ENCODE measurements around the gene GRIK4.

GRIK4 gene, protein sequence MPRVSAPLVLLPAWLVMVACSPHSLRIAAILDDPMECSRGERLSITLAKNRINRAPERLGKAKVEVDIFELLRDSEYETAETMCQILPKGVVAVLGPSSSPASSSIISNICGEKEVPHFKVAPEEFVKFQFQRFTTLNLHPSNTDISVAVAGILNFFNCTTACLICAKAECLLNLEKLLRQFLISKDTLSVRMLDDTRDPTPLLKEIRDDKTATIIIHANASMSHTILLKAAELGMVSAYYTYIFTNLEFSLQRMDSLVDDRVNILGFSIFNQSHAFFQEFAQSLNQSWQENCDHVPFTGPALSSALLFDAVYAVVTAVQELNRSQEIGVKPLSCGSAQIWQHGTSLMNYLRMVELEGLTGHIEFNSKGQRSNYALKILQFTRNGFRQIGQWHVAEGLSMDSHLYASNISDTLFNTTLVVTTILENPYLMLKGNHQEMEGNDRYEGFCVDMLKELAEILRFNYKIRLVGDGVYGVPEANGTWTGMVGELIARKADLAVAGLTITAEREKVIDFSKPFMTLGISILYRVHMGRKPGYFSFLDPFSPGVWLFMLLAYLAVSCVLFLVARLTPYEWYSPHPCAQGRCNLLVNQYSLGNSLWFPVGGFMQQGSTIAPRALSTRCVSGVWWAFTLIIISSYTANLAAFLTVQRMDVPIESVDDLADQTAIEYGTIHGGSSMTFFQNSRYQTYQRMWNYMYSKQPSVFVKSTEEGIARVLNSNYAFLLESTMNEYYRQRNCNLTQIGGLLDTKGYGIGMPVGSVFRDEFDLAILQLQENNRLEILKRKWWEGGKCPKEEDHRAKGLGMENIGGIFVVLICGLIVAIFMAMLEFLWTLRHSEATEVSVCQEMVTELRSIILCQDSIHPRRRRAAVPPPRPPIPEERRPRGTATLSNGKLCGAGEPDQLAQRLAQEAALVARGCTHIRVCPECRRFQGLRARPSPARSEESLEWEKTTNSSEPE

DNA sequence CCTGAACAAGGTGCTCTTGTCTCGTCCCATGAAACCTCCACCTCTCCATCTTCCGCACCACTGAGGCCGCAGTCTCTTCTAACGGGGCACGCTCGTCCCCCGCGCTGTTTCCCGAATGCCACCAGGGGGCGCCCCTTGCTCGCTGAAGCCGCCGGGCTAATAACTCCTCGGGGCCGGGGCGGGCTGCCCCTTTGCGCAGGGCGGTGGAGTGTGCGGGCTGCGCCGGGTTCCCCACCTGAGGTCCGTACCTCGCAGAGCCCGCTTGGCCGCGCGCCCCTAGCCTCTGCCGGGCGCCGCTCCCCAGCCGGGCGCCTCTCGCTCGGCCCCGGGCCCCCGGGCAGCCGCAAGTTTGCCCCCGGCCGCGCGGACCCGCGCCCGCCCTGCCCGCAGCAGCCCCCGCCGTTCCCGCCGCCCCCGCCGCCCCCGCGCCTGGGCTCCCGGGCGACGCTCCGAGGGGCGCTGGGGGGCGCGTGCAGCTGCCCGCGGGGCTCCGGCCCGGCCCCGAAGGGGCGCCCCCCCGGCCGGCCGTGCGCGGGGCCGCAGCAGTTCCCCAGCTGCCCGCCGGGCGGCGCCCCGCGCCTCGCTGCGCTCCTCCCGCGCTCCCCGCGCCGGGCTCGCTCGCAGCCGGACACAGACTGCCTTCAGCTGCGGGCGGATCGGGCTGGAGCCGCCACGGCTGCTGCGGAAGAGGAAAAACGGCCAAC, at the start of gene GRIK4:
Gene GRIK4 (plus strand): TSS at position 633 of the 704 bp plus-strand sequence. CDS start 148,571 bp downstream, outside the sequence.
- TF ChIP-seq, protein P1, sequence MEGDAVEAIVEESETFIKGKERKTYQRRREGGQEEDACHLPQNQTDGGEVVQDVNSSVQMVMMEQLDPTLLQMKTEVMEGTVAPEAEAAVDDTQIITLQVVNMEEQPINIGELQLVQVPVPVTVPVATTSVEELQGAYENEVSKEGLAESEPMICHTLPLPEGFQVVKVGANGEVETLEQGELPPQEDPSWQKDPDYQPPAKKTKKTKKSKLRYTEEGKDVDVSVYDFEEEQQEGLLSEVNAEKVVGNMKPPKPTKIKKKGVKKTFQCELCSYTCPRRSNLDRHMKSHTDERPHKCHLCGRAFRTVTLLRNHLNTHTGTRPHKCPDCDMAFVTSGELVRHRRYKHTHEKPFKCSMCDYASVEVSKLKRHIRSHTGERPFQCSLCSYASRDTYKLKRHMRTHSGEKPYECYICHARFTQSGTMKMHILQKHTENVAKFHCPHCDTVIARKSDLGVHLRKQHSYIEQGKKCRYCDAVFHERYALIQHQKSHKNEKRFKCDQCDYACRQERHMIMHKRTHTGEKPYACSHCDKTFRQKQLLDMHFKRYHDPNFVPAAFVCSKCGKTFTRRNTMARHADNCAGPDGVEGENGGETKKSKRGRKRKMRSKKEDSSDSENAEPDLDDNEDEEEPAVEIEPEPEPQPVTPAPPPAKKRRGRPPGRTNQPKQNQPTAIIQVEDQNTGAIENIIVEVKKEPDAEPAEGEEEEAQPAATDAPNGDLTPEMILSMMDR (conservative IDR thresholded peaks at IDR 0.05; ENCODE audit: low read depth, low read length) = peak; percentile 89
- H3K4me3 ChIP-seq (ENCODE audit: low read depth, low read length) = peak within 1 kb of the TSS; percentile 50
- DNase-seq (ENCODE audit: low read depth) = peak; percentile 76

DNA sequence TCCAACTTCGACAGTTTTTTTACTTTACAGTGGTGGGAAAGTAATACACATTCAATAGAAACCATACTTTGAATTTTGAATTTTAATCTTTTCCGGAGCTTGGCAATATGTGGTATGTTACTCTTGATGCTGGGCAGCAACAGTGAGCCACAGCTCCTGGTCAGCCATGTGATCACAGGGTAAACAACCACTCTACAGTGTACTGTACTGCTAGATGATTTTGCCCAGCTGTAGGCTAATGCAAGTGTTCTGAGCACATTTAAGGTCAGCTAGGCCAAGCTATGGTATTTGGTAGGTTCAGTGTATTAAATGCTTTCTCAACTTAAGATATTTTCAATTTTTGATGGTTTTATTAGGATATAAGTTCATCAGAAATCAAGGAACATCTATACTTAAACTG, 48.7 kb upstream of the GRIK4 start:
- TF ChIP-seq, protein P1 (conservative IDR thresholded peaks at IDR 0.05; ENCODE audit: low read depth, low read length) = no peak
- H3K4me3 ChIP-seq (ENCODE audit: low read depth, low read length) = no peak overlapping the region
- peak; percentile 70 for DNase-seq (ENCODE audit: low read depth)

DNA sequence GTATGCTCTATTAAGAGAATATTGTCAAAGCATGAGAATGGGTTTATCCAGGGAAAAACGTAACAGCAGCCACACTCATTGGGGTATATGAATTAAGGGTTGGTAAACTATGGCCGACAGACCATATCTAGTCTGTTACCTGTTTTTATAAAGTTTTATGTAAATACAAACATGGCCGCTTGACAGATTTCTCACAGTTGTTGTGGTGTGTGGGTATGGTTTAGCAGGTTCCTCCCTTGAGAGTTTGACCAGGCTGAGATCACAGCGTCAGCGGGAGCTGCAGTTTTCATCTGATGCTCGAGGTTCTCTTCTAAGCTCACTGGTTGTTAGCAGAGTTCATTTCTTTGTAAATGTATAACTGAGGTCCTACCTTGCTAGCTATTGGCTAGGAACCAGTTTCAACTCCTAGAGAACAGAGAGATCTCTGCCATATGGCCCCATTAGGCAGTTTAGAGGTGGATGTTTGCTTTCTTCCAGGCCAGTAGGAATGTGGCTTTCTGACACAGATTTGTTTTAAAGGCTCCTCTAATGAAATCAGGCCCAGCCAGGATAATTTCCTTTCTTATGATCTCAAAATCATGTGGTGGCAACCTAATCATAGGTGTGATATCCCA, 45.5 kb upstream of the GRIK4 start:
- no peak overlapping the region for H3K4me3 ChIP-seq (ENCODE audit: low read depth, low read length)
- TF ChIP-seq, protein P1 (conservative IDR thresholded peaks at IDR 0.05; ENCODE audit: low read depth, low read length) = no peak
- no peak for DNase-seq (ENCODE audit: low read depth)

DNA sequence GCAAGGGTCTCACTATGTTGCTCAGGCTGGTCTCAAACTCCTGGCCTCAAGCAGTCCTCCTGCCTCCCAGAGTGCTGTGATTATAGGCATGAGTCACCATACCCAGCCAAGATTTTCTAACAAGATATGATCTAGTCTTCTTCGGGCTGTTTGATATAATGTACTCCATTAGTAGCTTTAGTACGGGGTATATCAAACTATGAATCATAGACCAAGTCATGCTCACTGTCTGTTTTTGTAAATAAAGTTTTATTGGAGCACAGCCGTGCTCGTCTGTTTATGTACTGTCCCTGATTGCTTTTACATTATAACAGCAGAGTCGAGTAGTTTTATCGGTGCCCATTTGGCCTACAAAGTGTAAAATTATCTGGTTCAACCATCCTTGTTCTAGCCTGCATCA, 43.9 kb upstream of the GRIK4 start:
- no peak overlapping the region for H3K4me3 ChIP-seq (ENCODE audit: low read depth, low read length)
- TF ChIP-seq, protein P1 (conservative IDR thresholded peaks at IDR 0.05; ENCODE audit: low read depth, low read length) = no peak
- DNase-seq (ENCODE audit: low read depth) = no peak

DNA sequence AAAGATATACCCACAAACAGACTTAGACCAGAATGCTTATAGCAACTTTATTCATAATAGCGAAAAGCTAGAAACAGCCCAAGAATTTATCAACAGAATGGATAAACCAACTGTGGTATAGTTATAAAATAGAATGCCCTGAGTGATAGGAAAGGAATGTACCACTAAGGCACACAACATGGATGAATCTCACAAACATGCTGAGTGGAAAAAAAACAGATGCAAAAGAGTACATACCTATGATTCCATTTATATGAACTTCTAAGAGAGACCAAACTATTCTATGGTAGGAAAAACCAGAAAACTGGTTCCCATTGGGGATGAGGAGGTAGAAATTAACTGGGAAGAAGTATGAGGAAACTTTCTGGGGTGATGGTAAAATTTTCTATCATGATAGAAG, 40.4 kb upstream of the GRIK4 start:
- TF ChIP-seq, protein P1 (conservative IDR thresholded peaks at IDR 0.05; ENCODE audit: low read depth, low read length) = no peak
- DNase-seq (ENCODE audit: low read depth) = peak; percentile 91
- no peak overlapping the region for H3K4me3 ChIP-seq (ENCODE audit: low read depth, low read length)

DNA sequence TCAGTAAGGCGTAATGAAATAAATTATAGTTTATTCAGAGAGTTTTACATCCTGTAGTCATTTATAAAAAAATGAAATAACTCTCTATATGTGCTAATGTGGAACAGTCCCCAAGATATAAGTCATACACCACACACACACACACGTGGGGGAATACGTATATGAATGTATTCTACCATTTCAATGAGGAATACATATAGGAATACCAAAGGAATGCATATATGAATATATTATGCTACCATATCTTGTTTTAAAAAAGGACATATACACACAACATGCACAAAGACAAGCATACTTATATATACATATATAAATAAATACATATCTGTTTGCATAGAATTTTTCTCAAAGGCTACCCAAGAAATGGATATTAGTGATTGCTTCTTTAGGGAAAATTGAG, 39.6 kb upstream of the GRIK4 start:
- TF ChIP-seq, protein P1 (conservative IDR thresholded peaks at IDR 0.05; ENCODE audit: low read depth, low read length) = no peak
- H3K4me3 ChIP-seq (ENCODE audit: low read depth, low read length) = no peak overlapping the region
- no peak for DNase-seq (ENCODE audit: low read depth)

Measured in choroid plexus epithelial cell (primary cell).